H9 (cell line): ENCODE measurements around the gene DHPS. TPM values are rescaled to one million over a fixed set of nuclear protein-coding genes. Genes with fewer than 3 reads are reported as not detected.
"Not testable (repeated sequence)": the region's sequence is repeated elsewhere in the genome, so short reads cannot be mapped to it uniquely, and the experiment has no call there.

ENCODE experiments used
- DNase-seq: peaks from one replicate; pipeline ENCODE4 v3.0.0-alpha.2; 2017
- H2AFZ ChIP-seq: one replicate; pipeline ENCODE4 v1.6.1; 2013; ENCODE audit warnings: mild to moderate bottlenecking, low read length, control low read depth, moderate library complexity
- H2AK5ac ChIP-seq: 2 replicates; pipeline ENCODE4 v1.6.1; 2013; ENCODE audit warnings: low read length, control low read depth, mixed read lengths; ENCODE audit not compliant: insufficient read length
- H2BK120ac ChIP-seq: one replicate; pipeline ENCODE4 v1.6.1; 2013; ENCODE audit warnings: low read depth, mild to moderate bottlenecking, low read length, control low read depth, inconsistent platforms; ENCODE audit not compliant: poor library complexity, severe bottlenecking
- H2BK12ac ChIP-seq: 2 replicates; pipeline ENCODE4 v1.6.1; 2013; ENCODE audit warnings: low read length, control low read depth, mixed read lengths, low read depth; ENCODE audit not compliant: insufficient read length
- H2BK15ac ChIP-seq: 2 replicates; pipeline ENCODE4 v1.6.1; 2013; ENCODE audit warnings: low read depth, low read length, control low read depth
- H2BK20ac ChIP-seq: one replicate; pipeline ENCODE4 v1.6.1; 2013; ENCODE audit warnings: low read depth, mild to moderate bottlenecking, low read length, control low read depth, inconsistent platforms; ENCODE audit not compliant: poor library complexity, severe bottlenecking
- H2BK5ac ChIP-seq: 2 replicates; pipeline ENCODE4 v1.6.1; 2013; ENCODE audit warnings: low read length, control low read depth, mixed read lengths; ENCODE audit not compliant: insufficient read length
- H3K14ac ChIP-seq: 2 replicates; pipeline ENCODE4 v1.6.1; 2013; ENCODE audit warnings: low read length, control low read depth; ENCODE audit not compliant: insufficient read depth
- H3K18ac ChIP-seq: 2 replicates; pipeline ENCODE4 v1.6.1; 2013; ENCODE audit warnings: low read depth, mild to moderate bottlenecking, mixed read lengths, low read length, control low read depth; ENCODE audit not compliant: insufficient read length
- H3K23ac ChIP-seq: 2 replicates; pipeline ENCODE4 v1.6.1; 2013; ENCODE audit warnings: low read length, control low read depth, mixed read lengths, low read depth; ENCODE audit not compliant: insufficient read length
- H3K23me2 ChIP-seq: 2 replicates; pipeline ENCODE4 v1.6.1; 2013; ENCODE audit warnings: low read depth, mild to moderate bottlenecking, mixed read lengths, low read length, control low read depth; ENCODE audit not compliant: insufficient read length, poor library complexity, severe bottlenecking
- H3K27ac ChIP-seq: 2 replicates; pipeline ENCODE4 v1.5.1; 2013; ENCODE audit warnings: low read length, control low read depth, mixed read lengths, low read depth; ENCODE audit not compliant: insufficient read length
- H3K27me3 ChIP-seq: 2 replicates; pipeline ENCODE4 v1.6.1; 2013; ENCODE audit warnings: low read length, control low read depth, inconsistent platforms; ENCODE audit not compliant: insufficient read depth
- H3K4ac ChIP-seq: 2 replicates; pipeline ENCODE4 v1.6.1; 2013; ENCODE audit warnings: low read depth, mild to moderate bottlenecking, control low read depth, inconsistent platforms, low read length, moderate library complexity
- H3K4me1 ChIP-seq: 2 replicates; pipeline ENCODE4 v1.6.1; 2013; ENCODE audit warnings: low read length, control low read depth, inconsistent platforms; ENCODE audit not compliant: insufficient read depth
- H3K4me2 ChIP-seq: 2 replicates; pipeline ENCODE4 v1.6.1; 2013; ENCODE audit warnings: low read length, control low read depth, mixed read lengths; ENCODE audit not compliant: insufficient read length, insufficient read depth
- H3K56ac ChIP-seq: 2 replicates; pipeline ENCODE4 v1.6.1; 2013; ENCODE audit warnings: low read depth, mild to moderate bottlenecking, mixed read lengths, low read length, control low read depth; ENCODE audit not compliant: insufficient read length
- H3K79me1 ChIP-seq: 2 replicates; pipeline ENCODE4 v1.6.1; 2013; ENCODE audit warnings: low read depth, mild to moderate bottlenecking, moderate library complexity, low read length, control low read depth, inconsistent platforms; ENCODE audit not compliant: insufficient read depth, poor library complexity, severe bottlenecking
- H3K79me2 ChIP-seq: 2 replicates; pipeline ENCODE4 v1.6.1; 2013; ENCODE audit warnings: low read length, control low read depth, inconsistent platforms; ENCODE audit not compliant: insufficient read depth
- H3K9ac ChIP-seq: 2 replicates; pipeline ENCODE4 v1.6.1; 2013; ENCODE audit warnings: low read length, control low read depth, mixed read lengths; ENCODE audit not compliant: insufficient read length; ENCODE audit errors: extremely low read depth
- H3K9me3 ChIP-seq: one replicate; pipeline ENCODE4 v1.6.1; 2013; ENCODE audit warnings: low read depth, low read length, inconsistent platforms; ENCODE audit not compliant: control insufficient read depth
- H3T11ph ChIP-seq: one replicate; pipeline ENCODE4 v1.6.1; 2013; ENCODE audit warnings: mild to moderate bottlenecking, low read length, control low read depth, inconsistent platforms
- H4K20me1 ChIP-seq: one replicate; pipeline ENCODE4 v1.6.1; 2013; ENCODE audit not compliant: control insufficient read depth, insufficient read length, insufficient read depth
- H4K5ac ChIP-seq: 2 replicates; pipeline ENCODE4 v1.6.1; 2013; ENCODE audit warnings: low read depth, mild to moderate bottlenecking, mixed read lengths, low read length, control low read depth; ENCODE audit not compliant: insufficient read length
- H4K8ac ChIP-seq: replicated peaks from 2 replicates; pipeline ENCODE4 v1.6.1; 2013; ENCODE audit warnings: low read length, control low read depth, mixed read lengths, low read depth; ENCODE audit not compliant: insufficient read length
- H4K91ac ChIP-seq: 2 replicates; pipeline ENCODE4 v1.6.1; 2013; ENCODE audit warnings: low read depth, mild to moderate bottlenecking, moderate library complexity, mixed read lengths, low read length, control low read depth; ENCODE audit not compliant: insufficient read length
- H3K27ac Mint-ChIP-seq, 3 experiments: 2 replicates in 2 of 3; 3 replicates in 1 of 3; pipeline ENCODE4 v1.8.0; 2020 to 2021; ENCODE audit warnings: mixed read lengths in 3 of 3, mild to moderate bottlenecking in 1 of 3, moderate library complexity in 1 of 3
- H3K27me3 Mint-ChIP-seq: 2 replicates; pipeline ENCODE4 v1.8.0; 2021; ENCODE audit warnings: low read depth, mild to moderate bottlenecking, moderate library complexity, mixed read lengths
- H3K36me3 Mint-ChIP-seq, 3 experiments: 2 replicates in 2 of 3; 3 replicates in 1 of 3; pipeline ENCODE4 v1.8.0; 2020 to 2021; ENCODE audit warnings: low read depth in 3 of 3, mixed read lengths in 3 of 3; ENCODE audit not compliant: insufficient read depth in 1 of 3
- H3K4me1 Mint-ChIP-seq, 2 experiments: 2 replicates each; pipeline ENCODE4 v1.8.0; 2020; ENCODE audit warnings: mixed read lengths in 2 of 2
- H3K4me3 Mint-ChIP-seq, 2 experiments: 2 replicates in 1 of 2; 3 replicates in 1 of 2; pipeline ENCODE4 v1.8.0; 2020 to 2021; ENCODE audit warnings: mild to moderate bottlenecking in 2 of 2, mixed read lengths in 2 of 2, moderate library complexity in 1 of 2
- H3K9me3 Mint-ChIP-seq, 2 experiments: 2 replicates in 1 of 2; 3 replicates in 1 of 2; pipeline ENCODE4 v1.8.0; 2020; ENCODE audit warnings: mild to moderate bottlenecking in 2 of 2, mixed read lengths in 2 of 2, moderate library complexity in 1 of 2
- CTCF ChIP-seq: fragments of 200-600 bp; sonication (generic); conservative IDR thresholded peaks from 3 replicates; pipeline ENCODE4 v1.8.0; 2021; ENCODE audit warnings: antibody characterized with exemption, mild to moderate bottlenecking
- WGBS: extraction: QIAGEN DNeasy Blood & Tissue Kit; methylation state at CpG from one replicate; pipeline ENCODE4 v1.1.7; 2013; ENCODE audit warnings: missing lambda C conversion rate, low lambda C conversion rate, mixed read lengths; ENCODE audit not compliant: insufficient read length; ENCODE audit errors: extremely low coverage; 5-methylcytosine and 5-hydroxymethylcytosine counted together
- total RNA-seq: library from RNA; stranded (reverse); gene quantifications from 2 replicates; pipeline ENCODE4 v1.2.1, GENCODE V29; 2021

Gene DHPS
- total RNA-seq, 1 experiment from 2014 or later, result 94.9 TPM

DNA sequence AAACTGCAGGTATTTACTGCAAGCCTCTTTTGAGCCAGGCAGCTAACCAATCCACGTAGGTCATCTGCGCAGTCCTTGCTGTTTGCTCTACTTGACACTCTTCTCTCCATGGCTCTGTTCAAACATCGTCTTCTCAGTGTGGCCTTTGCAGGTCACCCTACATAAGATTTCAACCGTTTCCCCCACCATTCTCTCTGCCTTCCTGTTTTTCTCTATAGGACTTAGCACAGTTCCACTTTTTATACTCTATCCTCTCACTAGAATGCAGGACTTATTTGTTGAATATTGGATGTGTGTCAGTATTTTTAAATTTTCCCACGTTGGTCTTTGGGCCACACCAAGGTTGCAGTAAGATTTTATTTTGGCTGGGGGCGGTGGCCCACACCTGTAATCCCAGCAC lies 16.5 kb upstream of the DHPS start:
- no CpG with 5 or more reads among the region's 6 CpGs for WGBS
- no peak for DNase-seq
- Histone ChIP-seq H3K14ac (no peak overlapping the region), H3K18ac (no peak overlapping the region), H4K5ac (no peak overlapping the region), H3K4me1 (0 out of 2 replicates have a peak, but pooled peaks cover 2% of the 10 kb centered on the region), H3K9me3 (no peaks in the 10 kb centered on the region), H3K27ac (no peak overlapping the region), H2BK15ac (no peak overlapping the region), H2BK12ac (no peak overlapping the region), H3K79me2 (no peaks in the 10 kb centered on the region), H3K23ac (no peak overlapping the region), H2AFZ (no peak overlapping the region), H3K4ac (no peak overlapping the region), H3K79me1 (no peaks in the 10 kb centered on the region), H2BK120ac (no peak overlapping the region), H4K20me1 (peaks cover 3% of the 10 kb centered on the region), H3K4me2 (no peak overlapping the region), H3K27me3 (no peaks in the 10 kb centered on the region), H2BK5ac (no peak overlapping the region), H4K8ac (no peak overlapping the region), H3K9ac (no peak overlapping the region), H3K23me2 (peaks cover 4% of the 10 kb centered on the region), H2BK20ac (no peak overlapping the region), H3T11ph (no peak overlapping the region), H3K56ac (no peak overlapping the region), H4K91ac (no peak overlapping the region), H2AK5ac (no peak overlapping the region)
- Mint-ChIP-seq H3K4me3 (peak overlapping the region; percentile 14 to 89; a peak in 4 of 5 replicates), H3K9me3 (no peaks in the 10 kb centered on the region; a peak in 1 of 5 replicates), H3K36me3 (peaks cover 21 to 48% (median 40%) of the 10 kb centered on the region in 3 experiments), H3K27ac (peak overlapping the region in 1 of 3 experiments; percentile 64; a peak in 3 of 7 replicates), H3K27me3 (no peaks in the 10 kb centered on the region; the same call in 1 of the 2 replicates), H3K4me1 (peaks cover 4 to 7% of the 10 kb centered on the region in 2 experiments)
- TF ChIP-seq CTCF, result no peak

DNA sequence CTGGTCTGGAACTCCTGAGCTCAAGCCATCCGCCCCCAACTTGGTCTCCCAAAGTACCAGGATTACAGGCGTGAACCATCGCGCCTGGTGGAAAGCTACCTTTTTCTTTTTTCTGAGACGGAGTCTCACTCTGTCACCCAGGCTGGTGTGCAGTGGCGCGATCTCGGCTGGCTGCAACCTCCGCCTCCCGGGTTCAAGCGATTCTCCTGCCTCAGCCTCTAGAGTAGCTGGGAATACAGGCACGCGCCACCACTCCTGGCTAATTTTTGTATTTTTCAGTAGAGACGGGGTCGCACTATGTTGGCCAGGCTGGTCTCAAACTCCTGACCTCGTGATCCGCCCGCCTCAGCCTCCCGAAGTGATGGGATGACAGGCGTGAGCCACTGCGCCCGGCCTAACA lies 15.7 kb upstream of the DHPS start:
- not testable (repeated sequence) for H3K56ac ChIP-seq, H3K23me2 ChIP-seq, H2BK120ac ChIP-seq, H2AK5ac ChIP-seq, H4K20me1 ChIP-seq, H3K4me1 ChIP-seq, H4K8ac ChIP-seq, H3K9ac ChIP-seq, H3K18ac ChIP-seq, H3T11ph ChIP-seq, H3K4ac ChIP-seq, H3K14ac ChIP-seq, H2BK20ac ChIP-seq, H3K9me3 Mint-ChIP-seq, H3K4me1 Mint-ChIP-seq, H4K5ac ChIP-seq, H2AFZ ChIP-seq, H3K27ac ChIP-seq, H3K9me3 ChIP-seq, DNase-seq, H3K27me3 ChIP-seq, H2BK15ac ChIP-seq, H3K79me1 ChIP-seq, H2BK5ac ChIP-seq, H3K27me3 Mint-ChIP-seq, H2BK12ac ChIP-seq, H4K91ac ChIP-seq, H3K79me2 ChIP-seq, H3K23ac ChIP-seq
- peak overlapping the region; percentile 81 for H3K4me2 ChIP-seq
- peaks cover 18 to 41% (median 33%) of the 10 kb centered on the region in 3 experiments; a peak in 6 of 7 replicates for H3K36me3 Mint-ChIP-seq
- no CpG with 5 or more reads among the region's 22 CpGs for WGBS
- H3K4me3 Mint-ChIP-seq, result peak overlapping the region; percentile 82 to 89
- H3K27ac Mint-ChIP-seq, result peak overlapping the region in 1 of 3 experiments; percentile 62; a peak in 1 of 7 replicates
